ENCODE results near the gene TBX15. TPM values are rescaled to one million over a fixed set of nuclear protein-coding genes. Genes with fewer than 3 reads are reported as not detected.

Gene TBX15
- total RNA-seq, 2 experiments from 2014 or later, result not detected

- TF ChIP-seq CTCF (IDR thresholded peaks at IDR 0.05), result no peak
- ATAC-seq (no peak), DNase-seq (no peak)
- ChIA-PET POLR2A (no interaction called here), CTCF (no interaction called here)
- no peak overlapping the region for H3K4me3 Mint-ChIP-seq
- no peak overlapping the region for H3K27ac Mint-ChIP-seq
- H3K36me3 Mint-ChIP-seq (ENCODE audit: low read depth), result no peaks in the 10 kb centered on the region
- H3K4me1 Mint-ChIP-seq (ENCODE audit: low read depth), result peaks cover 10% of the 10 kb centered on the region
- no peaks in the 10 kb centered on the region for H3K9me3 Mint-ChIP-seq
- intact Hi-C loops (cut with micrococcal nuclease), result no loop called here
- peaks cover 78% of the 10 kb centered on the region for H3K27me3 Mint-ChIP-seq
Observed at GRCh38 chr1:118999348-119000071, 11.4 kb upstream of the TBX15 start.

DNA sequence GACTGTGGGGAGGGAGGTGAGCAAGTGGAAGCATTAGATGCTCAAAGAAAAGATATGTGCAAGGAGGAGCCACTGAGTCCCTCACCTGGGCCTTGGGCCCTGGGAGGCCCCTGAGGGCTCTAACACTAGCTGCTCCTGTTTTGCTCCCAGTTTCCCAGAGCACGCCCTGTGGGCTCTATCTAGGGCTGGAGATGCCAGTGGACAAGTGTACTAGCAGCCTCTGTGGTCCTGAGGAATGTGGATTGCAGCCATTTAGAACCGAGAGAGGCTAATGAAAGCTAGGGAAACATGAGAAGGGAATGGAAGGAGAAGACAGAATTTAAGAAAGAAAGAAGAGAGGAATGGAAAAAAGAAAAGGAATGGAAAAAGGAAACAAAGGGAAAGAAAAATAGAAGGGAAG is 10.0 kb upstream of the TBX15 start:
- intact Hi-C loops (cut with micrococcal nuclease), result no loop called here
- H3K9me3 Mint-ChIP-seq, result no peaks in the 10 kb centered on the region
- peaks cover 78% of the 10 kb centered on the region for H3K27me3 Mint-ChIP-seq
- H3K27ac Mint-ChIP-seq, result no peak overlapping the region
- ChIA-PET CTCF (no interaction called here), POLR2A (interaction anchor here (0.5 kb wide), 1 partner anchor 13 kb away, joined by 3 read pairs; no protein-coding TSS in a partner anchor)
- ATAC-seq (no peak), DNase-seq (no peak)
- no peak overlapping the region for H3K4me3 Mint-ChIP-seq
- H3K36me3 Mint-ChIP-seq (ENCODE audit: low read depth), result no peaks in the 10 kb centered on the region
- H3K4me1 Mint-ChIP-seq (ENCODE audit: low read depth), result peaks cover 10% of the 10 kb centered on the region
- TF ChIP-seq CTCF (IDR thresholded peaks at IDR 0.05), result no peak

GRCh38 chr1:118997225-118997624 is 9.1 kb upstream of the TBX15 start:
- Mint-ChIP-seq H3K27ac (no peak overlapping the region), H3K36me3 (ENCODE audit: low read depth) (peaks cover 1% of the 10 kb centered on the region), H3K4me1 (ENCODE audit: low read depth) (peaks cover 10% of the 10 kb centered on the region), H3K27me3 (peaks cover 75% of the 10 kb centered on the region), H3K9me3 (no peaks in the 10 kb centered on the region), H3K4me3 (no peak overlapping the region)
- intact Hi-C loops (cut with micrococcal nuclease), result no loop called here
- TF ChIP-seq CTCF (IDR thresholded peaks at IDR 0.05), result no peak
- no peak for DNase-seq
- CTCF ChIA-PET, result no interaction called here
- POLR2A ChIA-PET, result no interaction called here
- ATAC-seq, result no peak

DNA sequence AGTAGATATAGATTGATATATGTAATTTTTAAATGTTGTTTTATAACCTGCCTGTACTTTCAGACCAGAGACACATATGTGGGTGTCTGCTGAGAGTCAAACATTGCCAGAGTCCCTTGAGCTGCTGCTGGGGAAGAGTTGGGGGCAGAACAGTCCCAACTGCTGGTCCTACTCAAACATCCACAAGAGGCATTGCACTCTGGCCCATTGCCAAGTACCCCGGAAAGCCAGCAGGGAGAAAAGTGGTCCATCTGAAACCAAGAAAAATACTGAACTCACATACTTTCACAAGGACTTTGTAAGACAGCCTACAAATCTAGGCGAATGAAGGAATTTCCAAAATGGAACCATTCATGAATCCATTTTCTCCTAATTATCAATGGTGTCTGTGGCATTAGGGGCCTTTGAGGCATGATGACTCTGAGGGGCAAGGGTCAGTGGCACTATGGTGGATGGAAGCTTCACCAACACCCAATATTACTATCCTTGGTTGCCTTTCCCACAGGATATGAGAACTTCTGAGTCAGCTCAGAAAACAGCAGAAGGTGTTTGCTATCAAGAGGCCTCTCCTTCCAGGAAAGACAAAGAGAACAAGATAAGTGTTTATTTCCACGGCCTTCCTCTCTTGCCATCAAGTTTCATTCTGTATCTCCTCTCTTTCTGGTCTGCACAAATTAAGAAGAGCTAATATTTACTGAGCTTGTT is 7.3 kb upstream of the TBX15 start:
- ChIA-PET CTCF (no interaction called here), POLR2A (interaction anchor here (0.6 kb wide), 1 partner anchor 854 kb away, joined by 3 read pairs; no protein-coding TSS in a partner anchor)
- peaks cover 82% of the 10 kb centered on the region for H3K27me3 Mint-ChIP-seq
- no peak for ATAC-seq
- no peak for TF ChIP-seq CTCF (IDR thresholded peaks at IDR 0.05)
- H3K27ac Mint-ChIP-seq, result no peak overlapping the region
- peaks cover 4% of the 10 kb centered on the region for H3K4me1 Mint-ChIP-seq (ENCODE audit: low read depth)
- peaks cover 3% of the 10 kb centered on the region for H3K36me3 Mint-ChIP-seq (ENCODE audit: low read depth)
- H3K9me3 Mint-ChIP-seq, result no peaks in the 10 kb centered on the region
- intact Hi-C loops (cut with micrococcal nuclease), result no loop called here
- no peak overlapping the region for H3K4me3 Mint-ChIP-seq
- no peak for DNase-seq

- ATAC-seq, result no peak
- TF ChIP-seq CTCF (IDR thresholded peaks at IDR 0.05), result no peak
- H3K27ac Mint-ChIP-seq, result no peak overlapping the region
- H3K27me3 Mint-ChIP-seq, result peaks cover 81% of the 10 kb centered on the region
- no peaks in the 10 kb centered on the region for H3K9me3 Mint-ChIP-seq
- intact Hi-C loops (cut with micrococcal nuclease), result no loop called here
- DNase-seq, result no peak
- H3K36me3 Mint-ChIP-seq (ENCODE audit: low read depth), result peaks cover 3% of the 10 kb centered on the region
- H3K4me1 Mint-ChIP-seq (ENCODE audit: low read depth), result peaks cover under 1% of the 10 kb centered on the region
- ChIA-PET CTCF (interaction anchor here (1.4 kb wide), 1 partner anchor 15 kb away, joined by 3 read pairs; no protein-coding TSS in a partner anchor), POLR2A (no interaction called here)
- no peak overlapping the region for H3K4me3 Mint-ChIP-seq
Observed at GRCh38 chr1:118993700-118994026, 5.5 kb upstream of the TBX15 start.

All from activated CD8-positive, alpha-beta T cell treated with anti-CD3 and anti-CD28 coated beads for 36 hours (primary cell).